ENCODE data around the gene RETREG3.

GRCh38 chr17:42530952-42531454 is 78.2 kb downstream of the RETREG3 start:
- TF ChIP-seq, protein P1, sequence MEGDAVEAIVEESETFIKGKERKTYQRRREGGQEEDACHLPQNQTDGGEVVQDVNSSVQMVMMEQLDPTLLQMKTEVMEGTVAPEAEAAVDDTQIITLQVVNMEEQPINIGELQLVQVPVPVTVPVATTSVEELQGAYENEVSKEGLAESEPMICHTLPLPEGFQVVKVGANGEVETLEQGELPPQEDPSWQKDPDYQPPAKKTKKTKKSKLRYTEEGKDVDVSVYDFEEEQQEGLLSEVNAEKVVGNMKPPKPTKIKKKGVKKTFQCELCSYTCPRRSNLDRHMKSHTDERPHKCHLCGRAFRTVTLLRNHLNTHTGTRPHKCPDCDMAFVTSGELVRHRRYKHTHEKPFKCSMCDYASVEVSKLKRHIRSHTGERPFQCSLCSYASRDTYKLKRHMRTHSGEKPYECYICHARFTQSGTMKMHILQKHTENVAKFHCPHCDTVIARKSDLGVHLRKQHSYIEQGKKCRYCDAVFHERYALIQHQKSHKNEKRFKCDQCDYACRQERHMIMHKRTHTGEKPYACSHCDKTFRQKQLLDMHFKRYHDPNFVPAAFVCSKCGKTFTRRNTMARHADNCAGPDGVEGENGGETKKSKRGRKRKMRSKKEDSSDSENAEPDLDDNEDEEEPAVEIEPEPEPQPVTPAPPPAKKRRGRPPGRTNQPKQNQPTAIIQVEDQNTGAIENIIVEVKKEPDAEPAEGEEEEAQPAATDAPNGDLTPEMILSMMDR (conservative IDR thresholded peaks at IDR 0.05 in 1 of 2, IDR thresholded peaks at IDR 0.05 in 1 of 2; ENCODE audit: low read depth in 1 of 2, low read length in 2 of 2): no peak
- no peak for TF ChIP-seq EZH2 (IDR thresholded peaks at IDR 0.05; ENCODE audit: low read length, missing control alignments)

Measured in fibroblast of lung (primary cell).